GM19239 (cell line): ENCODE data around the gene PTPRN2.

ENCODE experiments used
- DNase-seq: peaks from one replicate; pipeline ENCODE4 v3.0.0; 2011; ENCODE audit warnings: low spot score; ENCODE audit not compliant: insufficient read length
- FAIRE-seq: peaks from 2 replicates; lab custom pipeline; 2011; peaks lifted over from hg19 to GRCh38; lab: Jason Lieb, UNC

The PTPRN2 gene

GRCh38 chr7:158125091-158125490 lies 462.5 kb downstream of the PTPRN2 start:
- no peak for FAIRE-seq
- no peak for DNase-seq

GRCh38 chr7:158124671-158125079 lies 462.9 kb downstream of the PTPRN2 start:
- DNase-seq = no peak
- FAIRE-seq = no peak

- DNase-seq (no peak), FAIRE-seq (no peak)
Observed at GRCh38 chr7:158123753-158124152, 463.9 kb downstream of the PTPRN2 start.

GRCh38 chr7:158123214-158123613 lies 464.4 kb downstream of the PTPRN2 start:
- no peak for FAIRE-seq
- no peak for DNase-seq

- no peak for FAIRE-seq
- no peak for DNase-seq
Observed at GRCh38 chr7:158121441-158122045, 466.1 kb downstream of the PTPRN2 start.

- FAIRE-seq (no peak), DNase-seq (no peak)
Observed at GRCh38 chr7:158120716-158121115, 466.9 kb downstream of the PTPRN2 start.

GRCh38 chr7:158120316-158120715 lies 467.3 kb downstream of the PTPRN2 start:
- DNase-seq (no peak), FAIRE-seq (no peak)

GRCh38 chr7:158117341-158118222 lies 470.0 kb downstream of the PTPRN2 start:
- no peak for DNase-seq
- FAIRE-seq = no peak

GRCh38 chr7:158116235-158116634 lies 471.4 kb downstream of the PTPRN2 start:
- DNase-seq (no peak), FAIRE-seq (no peak)

- DNase-seq (no peak), FAIRE-seq (no peak)
Observed at GRCh38 chr7:158114056-158114850, 473.4 kb downstream of the PTPRN2 start.

- FAIRE-seq = no peak
- DNase-seq = no peak
Observed at GRCh38 chr7:158113321-158114025, 474.1 kb downstream of the PTPRN2 start.

- DNase-seq (no peak), FAIRE-seq (no peak)
Observed at GRCh38 chr7:158112571-158113320, 474.9 kb downstream of the PTPRN2 start.

- FAIRE-seq = no peak
- no peak for DNase-seq
Observed at GRCh38 chr7:158111906-158112570, 475.6 kb downstream of the PTPRN2 start.

GRCh38 chr7:158111049-158111751 lies 476.4 kb downstream of the PTPRN2 start:
- FAIRE-seq = no peak
- no peak for DNase-seq

- FAIRE-seq (no peak), DNase-seq (no peak)
Observed at GRCh38 chr7:158110661-158111048, 477.0 kb downstream of the PTPRN2 start.

- no peak for FAIRE-seq
Observed at GRCh38 chr7:158110034-158110590, 477.5 kb downstream of the PTPRN2 start.

GRCh38 chr7:158109364-158110033 lies 478.1 kb downstream of the PTPRN2 start:
- DNase-seq (no peak), FAIRE-seq (no peak)

More at GRCh38 chr7:158110034-158110590, 477.5 kb downstream of the PTPRN2 start:
- DNase-seq = no peak
